Esophagus muscularis mucosa (tissue), 4 donors: Measurements from ENCODE around the gene EXTL2. TPM values are rescaled to one million over a fixed set of nuclear protein-coding genes. Genes with fewer than 3 reads are reported as not detected.
"Not testable (repeated sequence)": the region's sequence is repeated elsewhere in the genome, so short reads cannot be mapped to it uniquely, and the experiment has no call there.

Source experiments
- DNase-seq: peaks from one replicate; pipeline ENCODE4 v3.0.0-alpha.2; 2017; ENCODE audit errors: extremely low spot score
- H3K27ac ChIP-seq, 4 donors: fragments of 200-600 bp; sonication (generic); replicated peaks in 1 of 4; 1 replicate in 3 of 4; 2 replicates in 1 of 4; pipeline ENCODE4 v1.5.1; 2016 to 2019; ENCODE audit warnings: mild to moderate bottlenecking in 1 of 4
- H3K27me3 ChIP-seq, 4 donors: fragments of 200-600 bp; sonication (generic); one replicate each; pipeline versions ENCODE4 v1.5.1 to v1.6.0; 2016 to 2019
- H3K36me3 ChIP-seq, 4 donors: fragments of 200-600 bp; sonication (generic); one replicate each; pipeline ENCODE4 v1.5.1; 2016 to 2019
- H3K4me1 ChIP-seq, 4 donors: fragments of 200-600 bp; sonication (generic); one replicate each; pipeline ENCODE4 v1.5.1; 2016 to 2019
- H3K4me3 ChIP-seq, 4 donors: fragments of 200-600 bp; sonication (generic); 1 replicate in 2 of 4; 2 replicates in 2 of 4; pipeline ENCODE4 v1.5.1; 2016 to 2019; ENCODE audit warnings: mild to moderate bottlenecking in 4 of 4, moderate library complexity in 1 of 4
- H3K9me3 ChIP-seq, 4 donors: fragments of 200-600 bp; sonication (generic); 1 replicate in 3 of 4; 2 replicates in 1 of 4; pipeline ENCODE4 v1.5.1; 2016 to 2019
- CTCF ChIP-seq, 3 experiments: fragments of 200-600 bp in 2 of 3; fragments of 450-650 bp in 1 of 3; sonication (generic) in 2 of 3; IDR thresholded peaks; one replicate each; pipeline ENCODE4 v1.5.1; 2017 to 2019; ENCODE audit warnings: antibody characterized with exemption in 3 of 3, mild to moderate bottlenecking in 2 of 3, moderate library complexity in 1 of 3
- EP300 ChIP-seq: sonication (generic); formaldehyde crosslinking; IDR thresholded peaks from one replicate; pipeline ENCODE4 v1.6.1; 2017; ENCODE audit warnings: antibody characterized with exemption
- POLR2A ChIP-seq: fragments of 450-650 bp; IDR thresholded peaks from one replicate; pipeline ENCODE4 v1.6.1; 2017; ENCODE audit warnings: antibody characterized with exemption, moderate library complexity, mild to moderate bottlenecking, low read depth
- POLR2AphosphoS5 ChIP-seq, 2 donors: sonication (generic); formaldehyde crosslinking; IDR thresholded peaks; one replicate each; pipeline ENCODE4 v1.6.1; 2017; ENCODE audit warnings: antibody characterized with exemption in 2 of 2
- WGBS: methylation state at CpG from one replicate; pipeline ENCODE4 v1.1.5; 2018; 5-methylcytosine and 5-hydroxymethylcytosine counted together
- intact Hi-C: fragments of 100-400 bp; cut with DNase I; formaldehyde crosslinking; loops from one replicate; pipeline ENCODE4 v1.15.1; 2023
- total RNA-seq, 4 donors: library from RNA; depleted of rRNA; stranded (reverse); fragments of >200 nt; gene quantifications; one replicate each; pipeline versions ENCODE4 v1.1.0 to v1.2.1, GENCODE V29; 2016

The EXTL2 gene
- total RNA-seq, 4 donors from 2014 or later: 14.5 to 21.6 (median 17.6) TPM

- Histone ChIP-seq H3K4me3 (no peak overlapping the region), H3K36me3 (peaks cover 0 to 23% (median 10%) of the 10 kb centered on the region in 4 donors), H3K9me3 (no peaks in the 10 kb centered on the region), H3K27ac (no peak overlapping the region), H3K4me1 (peaks cover 0 to 12% (median 5%) of the 10 kb centered on the region in 4 donors), H3K27me3 (no peaks in the 10 kb centered on the region)
- 94% methylated on average over 1 of the region's 1 CpG for WGBS
- no peak for DNase-seq
- no peak for TF ChIP-seq POLR2AphosphoS5 (IDR thresholded peaks at IDR 0.05)
- TF ChIP-seq CTCF (IDR thresholded peaks at IDR 0.05): no peak
- no peak for TF ChIP-seq POLR2A
- no peak for TF ChIP-seq EP300
- intact Hi-C loops: no loop called here
Observed at GRCh38 chr1:100941098-100941527, 46.5 kb upstream of the EXTL2 start.

- Histone ChIP-seq H3K4me1 (peaks cover 0 to under 1% (median 0%) of the 10 kb centered on the region in 4 donors), H3K27ac (no peak overlapping the region), H3K36me3 (peaks cover 0 to 13% (median 6%) of the 10 kb centered on the region in 4 donors), H3K27me3 (no peaks in the 10 kb centered on the region), H3K4me3 (no peak overlapping the region), H3K9me3 (no peaks in the 10 kb centered on the region)
- DNase-seq: no peak
- intact Hi-C loops: no loop called here
- TF ChIP-seq CTCF (IDR thresholded peaks at IDR 0.05) (no peak), POLR2A (no peak), POLR2AphosphoS5 (IDR thresholded peaks at IDR 0.05) (no peak), EP300 (no peak)
Observed at GRCh38 chr1:100936194-100936967, 41.7 kb upstream of the EXTL2 start.

GRCh38 chr1:100933555-100933954 lies 38.9 kb upstream of the EXTL2 start:
- 97% methylated on average over 2 of the region's 2 CpGs for WGBS
- DNase-seq, H3K9me3 ChIP-seq, H3K4me1 ChIP-seq, H3K27ac ChIP-seq, H3K36me3 ChIP-seq, H3K4me3 ChIP-seq, intact Hi-C loops, H3K27me3 ChIP-seq: not testable (repeated sequence)

GRCh38 chr1:100931716-100932115 lies 37.1 kb upstream of the EXTL2 start:
- Histone ChIP-seq H3K4me1 (peaks cover 0 to 6% (median 0%) of the 10 kb centered on the region in 4 donors), H3K27me3 (no peaks in the 10 kb centered on the region), H3K36me3 (peaks cover 0 to 3% (median 0%) of the 10 kb centered on the region in 4 donors), H3K9me3 (no peaks in the 10 kb centered on the region), H3K27ac (no peak overlapping the region), H3K4me3 (no peak overlapping the region)
- DNase-seq: no peak
- TF ChIP-seq EP300: no peak
- TF ChIP-seq CTCF (IDR thresholded peaks at IDR 0.05): no peak
- TF ChIP-seq POLR2A: no peak
- TF ChIP-seq POLR2AphosphoS5 (IDR thresholded peaks at IDR 0.05): no peak
- intact Hi-C loops: no loop called here
- WGBS: 97% methylated on average over 1 of the region's 1 CpG

- peaks cover 0 to 6% (median 0%) of the 10 kb centered on the region in 4 donors for H3K4me1 ChIP-seq
- DNase-seq: no peak
- intact Hi-C loops: no loop called here
Observed at GRCh38 chr1:100930494-100930893, 35.9 kb upstream of the EXTL2 start.

More at GRCh38 chr1:100930494-100930893, 35.9 kb upstream of the EXTL2 start:
- Histone ChIP-seq H3K9me3 (no peaks in the 10 kb centered on the region), H3K36me3 (peaks cover 0 to 15% (median 2%) of the 10 kb centered on the region in 4 donors), H3K4me3 (no peak overlapping the region), H3K27ac (no peak overlapping the region), H3K27me3 (no peaks in the 10 kb centered on the region)
- TF ChIP-seq EP300 (no peak), POLR2AphosphoS5 (IDR thresholded peaks at IDR 0.05) (no peak), POLR2A (no peak), CTCF (IDR thresholded peaks at IDR 0.05) (no peak)
